ENCODE results near the gene DNAH8.

Gene DNAH8

DNA sequence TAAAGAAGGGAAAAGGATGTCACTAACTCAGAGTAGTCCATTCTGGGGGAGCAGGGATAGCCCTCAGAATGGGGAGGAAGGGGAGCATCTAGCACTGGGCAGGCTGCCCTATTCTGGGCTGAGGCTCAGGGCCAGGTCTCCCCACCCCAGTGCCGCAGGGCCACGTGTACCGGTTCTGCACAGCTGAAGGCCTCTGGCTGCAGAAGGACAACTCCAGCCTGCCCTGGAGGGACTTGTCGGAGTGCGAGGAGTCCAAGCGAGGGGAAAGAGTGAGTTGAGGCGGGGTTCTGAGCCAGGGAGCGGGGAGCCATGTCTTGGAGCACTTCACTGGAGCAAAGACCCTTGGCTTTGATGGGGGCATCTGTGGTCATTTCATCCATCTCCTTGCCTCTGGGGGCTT is 350.4 kb downstream of the DNAH8 start:
- DNase-seq (ENCODE audit: low read depth, low spot score) = no peak
- H3K4me3 ChIP-seq (ENCODE audit: low read depth, low read length) = no peak overlapping the region
- ChIA-PET CTCF (no interaction called here), POLR2A (no interaction called here)
- no peak for TF ChIP-seq CTCF (IDR thresholded peaks at IDR 0.05; ENCODE audit: insufficient read depth, low read length, missing control alignments)

DNA sequence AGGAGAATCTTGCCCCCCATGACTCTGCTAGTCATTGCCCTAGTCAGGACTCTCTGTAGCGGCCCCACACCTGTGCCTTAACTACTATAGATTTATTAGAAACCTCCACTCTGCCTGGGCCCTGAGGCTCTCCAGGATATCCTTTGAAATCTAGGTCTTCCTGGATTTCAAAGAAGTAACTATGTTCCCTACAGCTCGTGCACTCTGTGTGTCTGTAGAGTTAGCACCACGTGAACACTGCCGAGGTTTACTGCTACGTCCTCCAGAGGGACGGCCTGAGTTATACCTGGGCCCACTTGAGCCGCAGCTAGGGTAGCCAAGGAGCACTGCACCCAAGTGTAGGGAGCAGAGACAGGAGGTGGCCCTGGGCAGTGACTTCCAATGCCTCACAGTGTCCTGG is 353.3 kb downstream of the DNAH8 start:
- no peak for DNase-seq (ENCODE audit: low read depth, low spot score)
- CTCF ChIA-PET = interaction anchor here (1.8 kb wide), 1 partner anchor 13 kb away, joined by 3 read pairs; no protein-coding TSS in a partner anchor
- H3K4me3 ChIP-seq (ENCODE audit: low read depth, low read length) = no peak overlapping the region
- POLR2A ChIA-PET = no interaction called here
- no peak for TF ChIP-seq CTCF (IDR thresholded peaks at IDR 0.05; ENCODE audit: insufficient read depth, low read length, missing control alignments)

DNA sequence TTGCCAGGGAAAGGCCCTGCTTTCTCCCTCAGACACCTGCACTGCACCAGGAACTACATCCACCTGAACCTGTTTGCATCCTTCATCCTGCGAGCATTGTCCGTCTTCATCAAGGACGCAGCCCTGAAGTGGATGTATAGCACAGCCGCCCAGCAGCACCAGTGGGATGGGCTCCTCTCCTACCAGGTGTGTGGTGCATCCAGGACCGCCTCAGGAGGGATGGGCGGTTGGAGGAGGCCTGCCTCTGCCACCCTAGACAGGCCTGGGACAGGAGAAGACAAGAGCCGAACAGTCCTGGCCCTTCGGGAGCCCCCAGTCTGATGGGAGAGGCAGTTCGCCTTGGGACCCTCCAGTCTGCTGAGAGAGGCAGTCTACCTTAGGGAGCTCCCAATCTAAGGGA is 357.7 kb downstream of the DNAH8 start:
- ChIA-PET POLR2A (no interaction called here), CTCF (no interaction called here)
- DNase-seq (ENCODE audit: low read depth, low spot score) = no peak
- TF ChIP-seq CTCF (IDR thresholded peaks at IDR 0.05; ENCODE audit: insufficient read depth, low read length, missing control alignments) = no peak
- H3K4me3 ChIP-seq (ENCODE audit: low read depth, low read length) = no peak overlapping the region

GRCh38 chr6:39073471-39074355 is 358.6 kb downstream of the DNAH8 start:
- no peak for TF ChIP-seq CTCF (IDR thresholded peaks at IDR 0.05; ENCODE audit: insufficient read depth, low read length, missing control alignments)
- CTCF ChIA-PET = no interaction called here
- DNase-seq (ENCODE audit: low read depth, low spot score) = no peak
- POLR2A ChIA-PET = no interaction called here
- no peak overlapping the region for H3K4me3 ChIP-seq (ENCODE audit: low read depth, low read length)

GRCh38 chr6:39074486-39074885 is 359.4 kb downstream of the DNAH8 start:
- no peak overlapping the region for H3K4me3 ChIP-seq (ENCODE audit: low read depth, low read length)
- ChIA-PET CTCF (no interaction called here), POLR2A (no interaction called here)
- TF ChIP-seq CTCF (IDR thresholded peaks at IDR 0.05; ENCODE audit: insufficient read depth, low read length, missing control alignments) = no peak
- no peak for DNase-seq (ENCODE audit: low read depth, low spot score)

- POLR2A ChIA-PET = no interaction called here
Observed at GRCh38 chr6:39075010-39075686, 360.0 kb downstream of the DNAH8 start.

More at GRCh38 chr6:39075010-39075686, 360.0 kb downstream of the DNAH8 start:
- CTCF ChIA-PET = no interaction called here
- TF ChIP-seq CTCF (IDR thresholded peaks at IDR 0.05; ENCODE audit: insufficient read depth, low read length, missing control alignments) = no peak
- no peak overlapping the region for H3K4me3 ChIP-seq (ENCODE audit: low read depth, low read length)
- no peak for DNase-seq (ENCODE audit: low read depth, low spot score)

Data from AG04449 (cell line).